ENCODE data around the gene RANBP3L.
"Not testable (repeated sequence)": the region's sequence is repeated elsewhere in the genome, so short reads cannot be mapped to it uniquely, and the experiment has no call there.

Gene RANBP3L

GRCh38 chr5:36285837-36286615 is 15.7 kb downstream of the RANBP3L start:
- DNase-seq: no peak

GRCh38 chr5:36283775-36284174 is 17.9 kb downstream of the RANBP3L start:
- DNase-seq: not testable (repeated sequence)

GRCh38 chr5:36281626-36282025 is 20.1 kb downstream of the RANBP3L start:
- no peak for DNase-seq

- DNase-seq: no peak
Measured at GRCh38 chr5:36279054-36279698, 22.5 kb downstream of the RANBP3L start.

- no peak for DNase-seq
Measured at GRCh38 chr5:36277521-36278176, 24.1 kb downstream of the RANBP3L start.

GRCh38 chr5:36276864-36277263 is 24.8 kb downstream of the RANBP3L start:
- DNase-seq: no peak

- DNase-seq: no peak
Measured at GRCh38 chr5:36273809-36274526, 27.7 kb downstream of the RANBP3L start.

- no peak for DNase-seq
Measured at GRCh38 chr5:36272136-36272690, 29.5 kb downstream of the RANBP3L start.

- no peak for DNase-seq
Measured at GRCh38 chr5:36270876-36271575, 30.7 kb downstream of the RANBP3L start.

GRCh38 chr5:36270175-36270574 is 31.5 kb downstream of the RANBP3L start:
- DNase-seq: no peak

- DNase-seq: no peak
Measured at GRCh38 chr5:36269478-36269877, 32.2 kb downstream of the RANBP3L start.

GRCh38 chr5:36267905-36268304 is 33.8 kb downstream of the RANBP3L start:
- DNase-seq: no peak

GRCh38 chr5:36264202-36264760 is 37.4 kb downstream of the RANBP3L start:
- DNase-seq: no peak

GRCh38 chr5:36261186-36261585 is 40.5 kb downstream of the RANBP3L start:
- no peak for DNase-seq

GRCh38 chr5:36253575-36253974 is 48.1 kb downstream of the RANBP3L start:
- DNase-seq: no peak

GRCh38 chr5:36252722-36253365 is 48.9 kb downstream of the RANBP3L start:
- no peak for DNase-seq

GRCh38 chr5:36251218-36251617 is 50.5 kb downstream of the RANBP3L start:
- DNase-seq: no peak

- no peak for DNase-seq
Measured at GRCh38 chr5:36250427-36250826, 51.3 kb downstream of the RANBP3L start.

GRCh38 chr5:36246036-36246800 is 55.5 kb downstream of the RANBP3L start:
- no peak for DNase-seq

- no peak for DNase-seq
Measured at GRCh38 chr5:36244076-36244475, 57.6 kb downstream of the RANBP3L start.

- no peak for DNase-seq
Measured at GRCh38 chr5:36243653-36244052, 58.0 kb downstream of the RANBP3L start.
